GM10266 (cell line): ENCODE measurements around the gene CAMK2B.

Source experiments
- DNase-seq: peaks from one replicate; pipeline ENCODE4 v3.0.0; 2012; ENCODE audit errors: extremely low spot score
- TF ChIP-seq, protein P1 (sequence below): IDR thresholded peaks from 2 replicates; pipeline ENCODE4 v1.5.1; 2012; ENCODE audit warnings: mild to moderate bottlenecking, low read depth; ENCODE audit not compliant: control insufficient read depth, insufficient read depth; ENCODE audit errors: missing control alignments

The CAMK2B gene

DNA sequence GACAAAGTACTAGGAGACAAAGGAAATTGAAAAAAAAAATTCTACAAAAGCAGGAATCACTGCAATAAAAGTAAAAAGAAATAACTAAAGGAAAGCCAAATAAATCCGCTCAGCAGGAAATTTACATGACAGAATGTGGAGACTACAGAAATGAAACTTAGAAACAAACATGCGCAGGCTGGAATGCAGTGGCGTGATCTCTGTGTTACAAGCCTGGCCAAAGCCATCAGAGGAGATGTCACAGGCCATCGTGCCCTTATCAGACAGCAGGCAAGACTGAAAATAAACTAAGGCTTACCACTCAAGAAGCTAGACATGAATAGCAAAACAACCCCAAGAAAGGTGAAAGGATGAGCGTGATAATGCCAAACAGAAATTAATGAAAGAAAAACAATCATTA is 6.3 kb upstream of the CAMK2B start:
- TF ChIP-seq, protein P1, sequence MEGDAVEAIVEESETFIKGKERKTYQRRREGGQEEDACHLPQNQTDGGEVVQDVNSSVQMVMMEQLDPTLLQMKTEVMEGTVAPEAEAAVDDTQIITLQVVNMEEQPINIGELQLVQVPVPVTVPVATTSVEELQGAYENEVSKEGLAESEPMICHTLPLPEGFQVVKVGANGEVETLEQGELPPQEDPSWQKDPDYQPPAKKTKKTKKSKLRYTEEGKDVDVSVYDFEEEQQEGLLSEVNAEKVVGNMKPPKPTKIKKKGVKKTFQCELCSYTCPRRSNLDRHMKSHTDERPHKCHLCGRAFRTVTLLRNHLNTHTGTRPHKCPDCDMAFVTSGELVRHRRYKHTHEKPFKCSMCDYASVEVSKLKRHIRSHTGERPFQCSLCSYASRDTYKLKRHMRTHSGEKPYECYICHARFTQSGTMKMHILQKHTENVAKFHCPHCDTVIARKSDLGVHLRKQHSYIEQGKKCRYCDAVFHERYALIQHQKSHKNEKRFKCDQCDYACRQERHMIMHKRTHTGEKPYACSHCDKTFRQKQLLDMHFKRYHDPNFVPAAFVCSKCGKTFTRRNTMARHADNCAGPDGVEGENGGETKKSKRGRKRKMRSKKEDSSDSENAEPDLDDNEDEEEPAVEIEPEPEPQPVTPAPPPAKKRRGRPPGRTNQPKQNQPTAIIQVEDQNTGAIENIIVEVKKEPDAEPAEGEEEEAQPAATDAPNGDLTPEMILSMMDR, result no peak
- DNase-seq, result no peak

GRCh38 chr7:44330331-44330730 is 4.9 kb upstream of the CAMK2B start:
- TF ChIP-seq, protein P1, result no peak
- DNase-seq, result no peak

DNA sequence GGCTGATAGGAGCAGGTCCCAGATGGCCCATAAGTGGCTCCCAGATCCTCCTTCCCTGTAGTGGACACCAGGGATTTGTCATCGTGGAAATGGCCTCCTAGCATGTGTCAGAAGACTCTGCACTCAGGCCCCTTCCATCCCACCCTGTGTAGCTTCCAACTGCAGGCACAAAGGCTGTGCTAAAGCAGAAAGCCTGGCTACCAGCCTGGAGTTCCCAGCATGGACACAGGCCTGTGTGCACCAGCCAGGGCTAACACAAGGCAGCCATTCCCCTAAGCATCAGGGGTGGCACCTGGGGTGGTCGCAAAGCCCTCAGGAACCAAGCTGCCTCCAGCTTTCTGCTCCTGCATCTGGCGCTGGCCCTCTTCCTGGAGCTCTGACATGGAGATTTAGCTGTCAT is 4.5 kb upstream of the CAMK2B start:
- TF ChIP-seq, protein P1, result no peak
- no peak for DNase-seq

- TF ChIP-seq, protein P1, result no peak
Measured at GRCh38 chr7:44329081-44329480, 3.7 kb upstream of the CAMK2B start.

DNA sequence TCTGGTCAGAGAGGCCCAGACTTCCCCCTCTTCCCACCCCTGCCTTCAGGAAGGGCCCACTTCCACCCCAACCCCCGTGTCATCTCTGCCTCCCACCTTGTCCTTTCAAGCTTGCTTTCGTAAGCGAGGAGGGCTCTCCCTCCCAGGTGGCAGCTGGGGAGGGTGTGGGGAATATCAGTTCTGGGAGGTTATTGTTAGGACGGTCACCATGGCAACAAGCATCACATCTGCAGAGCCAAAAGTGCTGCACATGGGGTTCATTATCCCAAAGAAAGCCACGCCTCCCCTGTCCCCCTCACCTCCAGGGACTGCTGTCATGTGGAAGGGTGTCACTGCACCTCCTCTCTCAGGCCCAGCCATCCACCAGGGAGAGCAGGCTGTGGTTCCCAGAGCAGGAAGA is 2.6 kb upstream of the CAMK2B start:
- TF ChIP-seq, protein P1, result no peak
- DNase-seq, result no peak

More at GRCh38 chr7:44329081-44329480, 3.7 kb upstream of the CAMK2B start:
- no peak for DNase-seq

GRCh38 chr7:44326261-44327125 is 1.1 kb upstream of the CAMK2B start:
- TF ChIP-seq, protein P1, result no peak
- DNase-seq, result no peak

- TF ChIP-seq, protein P1, result no peak
- no peak for DNase-seq
Measured at GRCh38 chr7:44325811-44326241, 432 bp upstream of the CAMK2B start.
